ENCODE results near the gene GNB1. TPM values are rescaled to one million over a fixed set of nuclear protein-coding genes. Genes with fewer than 3 reads are reported as not detected.
A peak's percentile ranks its signal among the peaks of the same experiment; 100 is the strongest.

The GNB1 gene
- total RNA-seq, 1 donor, result 88.7 TPM

- peak overlapping the region; percentile 38 for H3K27ac ChIP-seq (ENCODE audit: low read depth, low read length)
- H4K20me1 ChIP-seq (ENCODE audit: insufficient read depth, low read length), result peaks cover 39% of the 10 kb centered on the region
- no peak overlapping the region for H2AFZ ChIP-seq (ENCODE audit: low read length)
- peaks cover 95% of the 10 kb centered on the region for H3K79me2 ChIP-seq (ENCODE audit: insufficient read depth, low read length)
- H3K9me3 ChIP-seq (ENCODE audit: low read depth, low read length), result no peaks in the 10 kb centered on the region
- peaks cover 12% of the 10 kb centered on the region for H3K4me1 ChIP-seq (ENCODE audit: insufficient read depth, low read length)
- TF ChIP-seq CTCF (IDR thresholded peaks at IDR 0.05; ENCODE audit: extremely low read depth, low read depth, low read length), result no peak
- peak; percentile 65 for DNase-seq (ENCODE audit: insufficient read length, low spot score, missing footprints)
- no peak overlapping the region for H3K4me3 ChIP-seq (ENCODE audit: insufficient read depth, low read length)
- peaks cover 38% of the 10 kb centered on the region for H3K36me3 ChIP-seq (ENCODE audit: insufficient read depth, low read length)
- H3K27me3 ChIP-seq (ENCODE audit: insufficient read depth, low read length), result no peaks in the 10 kb centered on the region
- H3K4me2 ChIP-seq (ENCODE audit: insufficient read depth, low read length), result no peak overlapping the region
These were observed 64.4 kb downstream of the GNB1 start for GRCh38 chr1:1826356-1827088.

GRCh38 chr1:1825217-1825616, 65.7 kb downstream of the GNB1 start:
- Histone ChIP-seq H3K4me3 (ENCODE audit: insufficient read depth, low read length) (no peak overlapping the region), H3K27ac (ENCODE audit: low read depth, low read length) (no peak overlapping the region), H3K79me2 (ENCODE audit: insufficient read depth, low read length) (peaks cover 95% of the 10 kb centered on the region), H2AFZ (ENCODE audit: low read length) (no peak overlapping the region), H3K36me3 (ENCODE audit: insufficient read depth, low read length) (peaks cover 45% of the 10 kb centered on the region), H3K27me3 (ENCODE audit: insufficient read depth, low read length) (no peaks in the 10 kb centered on the region), H3K9me3 (ENCODE audit: low read depth, low read length) (no peaks in the 10 kb centered on the region), H4K20me1 (ENCODE audit: insufficient read depth, low read length) (peaks cover 43% of the 10 kb centered on the region), H3K4me1 (ENCODE audit: insufficient read depth, low read length) (peaks cover 12% of the 10 kb centered on the region), H3K4me2 (ENCODE audit: insufficient read depth, low read length) (no peak overlapping the region)
- TF ChIP-seq CTCF (IDR thresholded peaks at IDR 0.05; ENCODE audit: extremely low read depth, low read depth, low read length), result no peak
- no peak for DNase-seq (ENCODE audit: insufficient read length, low spot score, missing footprints)

GRCh38 chr1:1819762-1820161, 71.1 kb downstream of the GNB1 start:
- H3K27me3 ChIP-seq (ENCODE audit: insufficient read depth, low read length), result no peaks in the 10 kb centered on the region
- H3K4me3 ChIP-seq (ENCODE audit: insufficient read depth, low read length), result no peak overlapping the region
- peaks cover 13% of the 10 kb centered on the region for H4K20me1 ChIP-seq (ENCODE audit: insufficient read depth, low read length)
- H3K36me3 ChIP-seq (ENCODE audit: insufficient read depth, low read length), result peaks cover 64% of the 10 kb centered on the region
- H3K4me2 ChIP-seq (ENCODE audit: insufficient read depth, low read length), result no peak overlapping the region
- no peak overlapping the region for H3K27ac ChIP-seq (ENCODE audit: low read depth, low read length)
- H3K4me1 ChIP-seq (ENCODE audit: insufficient read depth, low read length), result no peaks in the 10 kb centered on the region
- TF ChIP-seq CTCF (IDR thresholded peaks at IDR 0.05; ENCODE audit: extremely low read depth, low read depth, low read length), result no peak
- no peaks in the 10 kb centered on the region for H3K9me3 ChIP-seq (ENCODE audit: low read depth, low read length)
- no peak overlapping the region for H2AFZ ChIP-seq (ENCODE audit: low read length)
- peaks cover 86% of the 10 kb centered on the region for H3K79me2 ChIP-seq (ENCODE audit: insufficient read depth, low read length)
- DNase-seq (ENCODE audit: insufficient read length, low spot score, missing footprints), result no peak

GRCh38 chr1:1817221-1817620, 73.7 kb downstream of the GNB1 start:
- DNase-seq (ENCODE audit: insufficient read length, low spot score, missing footprints), result no peak
- Histone ChIP-seq H3K27me3 (ENCODE audit: insufficient read depth, low read length) (no peaks in the 10 kb centered on the region), H3K4me3 (ENCODE audit: insufficient read depth, low read length) (no peak overlapping the region), H4K20me1 (ENCODE audit: insufficient read depth, low read length) (peaks cover 17% of the 10 kb centered on the region), H3K4me2 (ENCODE audit: insufficient read depth, low read length) (no peak overlapping the region), H3K9me3 (ENCODE audit: low read depth, low read length) (no peaks in the 10 kb centered on the region), H2AFZ (ENCODE audit: low read length) (no peak overlapping the region), H3K79me2 (ENCODE audit: insufficient read depth, low read length) (peaks cover 86% of the 10 kb centered on the region), H3K27ac (ENCODE audit: low read depth, low read length) (no peak overlapping the region), H3K4me1 (ENCODE audit: insufficient read depth, low read length) (no peaks in the 10 kb centered on the region), H3K36me3 (ENCODE audit: insufficient read depth, low read length) (peaks cover 59% of the 10 kb centered on the region)
- TF ChIP-seq CTCF (IDR thresholded peaks at IDR 0.05; ENCODE audit: extremely low read depth, low read depth, low read length), result no peak
